Endodermal cell (in vitro differentiated cells): ENCODE data around the gene MRPL51. TPM values are rescaled to one million over a fixed set of nuclear protein-coding genes. Genes with fewer than 3 reads are reported as not detected.

Experiments
- DNase-seq: peaks from one replicate; pipeline ENCODE4 v3.0.0-alpha.2; 2017
- H3K27ac ChIP-seq: 2 replicates; pipeline ENCODE4 v1.5.1; 2013; ENCODE audit warnings: mild to moderate bottlenecking, low read depth, low read length, moderate library complexity
- H3K27me3 ChIP-seq: 2 replicates; pipeline ENCODE4 v1.6.1; 2013; ENCODE audit warnings: mild to moderate bottlenecking, low read length, moderate library complexity; ENCODE audit not compliant: insufficient read depth, control insufficient read depth, poor library complexity, severe bottlenecking
- H3K36me3 ChIP-seq: 2 replicates; pipeline ENCODE4 v1.7.0; 2013; ENCODE audit warnings: mild to moderate bottlenecking, low read length, moderate library complexity; ENCODE audit not compliant: control insufficient read depth, insufficient read depth
- H3K4me1 ChIP-seq: one replicate; pipeline ENCODE4 v1.7.0; 2013; ENCODE audit warnings: low read length; ENCODE audit not compliant: control insufficient read depth, insufficient read depth
- H3K4me3 ChIP-seq: 2 replicates; pipeline ENCODE4 v1.5.1; 2013; ENCODE audit warnings: mild to moderate bottlenecking, low read length, moderate library complexity
- H3K9ac ChIP-seq: 2 replicates; pipeline ENCODE4 v1.6.1; 2013; ENCODE audit warnings: mild to moderate bottlenecking, low read length, moderate library complexity; ENCODE audit not compliant: poor library complexity, severe bottlenecking; ENCODE audit errors: extremely low read depth
- H3K9me3 ChIP-seq: 2 replicates; pipeline ENCODE4 v1.6.1; 2013; ENCODE audit warnings: mild to moderate bottlenecking, low read length, moderate library complexity; ENCODE audit not compliant: control insufficient read depth
- H3K27ac Mint-ChIP-seq: 2 replicates; pipeline ENCODE4 v1.8.0; 2020; ENCODE audit warnings: mixed read lengths
- H3K27me3 Mint-ChIP-seq: 2 replicates; pipeline ENCODE4 v1.8.0; 2021; ENCODE audit warnings: mild to moderate bottlenecking, mixed read lengths; ENCODE audit not compliant: insufficient read depth
- H3K36me3 Mint-ChIP-seq: 2 replicates; pipeline ENCODE4 v1.8.0; 2020; ENCODE audit warnings: low read depth, mixed read lengths
- H3K4me1 Mint-ChIP-seq: 2 replicates; pipeline ENCODE4 v1.8.0; 2020; ENCODE audit warnings: mixed read lengths
- H3K4me3 Mint-ChIP-seq: 2 replicates; pipeline ENCODE4 v1.8.0; 2020; ENCODE audit warnings: mild to moderate bottlenecking, moderate library complexity, mixed read lengths
- H3K9me3 Mint-ChIP-seq: 2 replicates; pipeline ENCODE4 v1.8.0; 2020; ENCODE audit warnings: mild to moderate bottlenecking, mixed read lengths
- WGBS, 2 experiments: methylation state at CpG; one replicate each; pipeline versions ENCODE4 v1.1.5 to v1.1.7; 2013; ENCODE audit warnings: missing lambda C conversion rate in 2 of 2, mixed read lengths in 1 of 2; ENCODE audit not compliant: insufficient coverage in 1 of 2, insufficient read length in 1 of 2; 5-methylcytosine and 5-hydroxymethylcytosine counted together
- total RNA-seq, 2 donors: library from RNA; stranded (reverse); fragmentation: NEBNext Ultra II Directional in 1 of 2; extraction: Animal tissue kit (Norgen Biotek cat#: 25700) in 1 of 2; gene quantifications; 2 replicates in 1 of 2; 3 replicates in 1 of 2; pipeline ENCODE4 v1.2.1, GENCODE V29; 2021
- TF ChIP-seq, protein P1 (sequence below): fragments of 200-600 bp; sonication (generic); conservative IDR thresholded peaks from 2 replicates; pipeline ENCODE4 v1.5.0; 2021; ENCODE audit warnings: antibody characterized with exemption, mild to moderate bottlenecking

MRPL51 gene
- total RNA-seq, 2 donors from 2014 or later, result 196 to 450 TPM

DNA sequence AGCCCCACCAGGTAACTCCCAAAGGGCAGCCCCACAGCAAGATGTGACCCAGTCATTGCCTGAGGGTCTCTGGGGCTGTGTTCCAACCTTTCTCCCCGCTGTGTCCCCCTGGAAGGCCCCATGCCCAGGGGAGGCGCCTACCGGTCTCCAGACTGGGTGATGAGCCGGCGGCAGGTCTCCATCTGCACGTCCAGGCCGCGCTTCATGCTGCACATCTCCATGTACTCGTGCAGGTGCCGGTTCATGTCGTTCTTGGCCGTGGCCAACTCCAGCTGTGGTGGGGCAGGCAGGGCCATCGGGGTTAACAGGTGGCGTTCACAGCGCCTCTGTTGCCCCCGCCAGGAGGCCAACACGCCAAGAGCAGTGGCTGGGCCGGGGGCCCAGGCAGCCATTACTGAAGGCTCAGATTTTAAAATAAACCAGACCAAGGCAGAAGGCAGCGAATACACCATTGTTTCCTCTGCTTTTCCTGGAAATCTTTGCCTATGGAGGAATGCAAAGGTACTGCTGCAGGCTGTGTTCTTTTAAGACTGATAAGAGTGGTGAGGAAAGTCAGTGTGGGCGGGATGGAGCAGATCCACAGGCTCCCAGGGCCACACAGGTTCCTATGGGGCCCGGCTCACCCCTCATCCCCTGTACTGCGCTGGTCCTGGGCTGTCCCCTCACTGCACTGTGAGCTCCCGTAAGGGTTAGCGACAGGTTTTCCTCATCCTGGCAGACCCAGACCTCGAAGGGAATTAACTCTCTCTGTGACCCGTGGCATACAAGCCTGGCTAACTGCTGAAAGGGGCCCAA lies 48.5 kb upstream of the MRPL51 start:
- peak overlapping the region; percentile 42 for H3K27ac ChIP-seq
- DNase-seq, result peak; percentile 50
- H3K27me3 Mint-ChIP-seq, result no peaks in the 10 kb centered on the region
- H3K9ac ChIP-seq, result peak overlapping the region; percentile 30
- no peak overlapping the region for H3K4me3 Mint-ChIP-seq
- H3K9me3 ChIP-seq, result no peaks in the 10 kb centered on the region
- peaks cover 18% of the 10 kb centered on the region for H3K4me1 ChIP-seq
- peaks cover 39% of the 10 kb centered on the region for H3K4me1 Mint-ChIP-seq
- peaks cover 66% of the 10 kb centered on the region for H3K36me3 Mint-ChIP-seq
- WGBS, 2 experiments, result 88 to 94% methylated on average over 18 to 26 of the region's 26 CpGs
- H3K27me3 ChIP-seq, result no peaks in the 10 kb centered on the region
- H3K36me3 ChIP-seq, result peaks cover 52% of the 10 kb centered on the region
- TF ChIP-seq, protein P1, sequence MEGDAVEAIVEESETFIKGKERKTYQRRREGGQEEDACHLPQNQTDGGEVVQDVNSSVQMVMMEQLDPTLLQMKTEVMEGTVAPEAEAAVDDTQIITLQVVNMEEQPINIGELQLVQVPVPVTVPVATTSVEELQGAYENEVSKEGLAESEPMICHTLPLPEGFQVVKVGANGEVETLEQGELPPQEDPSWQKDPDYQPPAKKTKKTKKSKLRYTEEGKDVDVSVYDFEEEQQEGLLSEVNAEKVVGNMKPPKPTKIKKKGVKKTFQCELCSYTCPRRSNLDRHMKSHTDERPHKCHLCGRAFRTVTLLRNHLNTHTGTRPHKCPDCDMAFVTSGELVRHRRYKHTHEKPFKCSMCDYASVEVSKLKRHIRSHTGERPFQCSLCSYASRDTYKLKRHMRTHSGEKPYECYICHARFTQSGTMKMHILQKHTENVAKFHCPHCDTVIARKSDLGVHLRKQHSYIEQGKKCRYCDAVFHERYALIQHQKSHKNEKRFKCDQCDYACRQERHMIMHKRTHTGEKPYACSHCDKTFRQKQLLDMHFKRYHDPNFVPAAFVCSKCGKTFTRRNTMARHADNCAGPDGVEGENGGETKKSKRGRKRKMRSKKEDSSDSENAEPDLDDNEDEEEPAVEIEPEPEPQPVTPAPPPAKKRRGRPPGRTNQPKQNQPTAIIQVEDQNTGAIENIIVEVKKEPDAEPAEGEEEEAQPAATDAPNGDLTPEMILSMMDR, result no peak
- H3K27ac Mint-ChIP-seq, result peak overlapping the region; percentile 10
- no peak overlapping the region for H3K4me3 ChIP-seq
- H3K9me3 Mint-ChIP-seq, result peaks cover 2% of the 10 kb centered on the region

DNA sequence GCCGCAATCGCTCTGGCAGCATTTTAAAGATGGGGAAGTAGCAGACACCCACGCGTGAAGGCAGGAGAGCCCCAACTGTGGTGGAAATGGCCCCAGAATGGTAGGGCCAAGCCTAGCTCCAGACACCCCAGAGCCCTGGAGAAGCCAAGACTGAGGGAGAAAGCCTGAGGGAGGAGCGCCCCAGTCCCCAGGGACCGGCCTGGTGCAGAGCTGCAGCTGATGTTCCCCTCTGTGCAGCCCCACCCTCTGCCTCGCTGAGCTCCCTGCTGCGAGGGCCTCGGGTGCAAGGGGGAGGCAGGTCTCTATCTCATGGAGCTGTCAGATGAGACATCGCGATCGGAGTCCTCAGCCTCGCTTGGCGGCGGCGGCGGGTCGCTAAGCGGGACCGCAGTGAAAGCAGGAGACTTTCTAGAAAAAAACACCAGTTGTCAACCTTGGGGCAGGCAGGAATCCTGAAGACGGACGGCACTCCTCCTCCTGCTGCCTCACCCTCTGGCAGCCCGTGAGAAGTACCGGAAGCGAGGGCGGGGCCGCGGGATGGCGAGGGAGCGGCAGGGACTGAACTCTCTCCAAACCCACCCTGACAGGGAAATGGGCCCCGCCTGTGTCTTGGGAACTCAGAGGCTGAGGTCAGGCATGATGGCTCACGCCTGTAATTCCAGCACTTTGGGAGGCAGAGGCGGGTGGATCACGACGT lies 47.3 kb upstream of the MRPL51 start:
- peaks cover 18% of the 10 kb centered on the region for H3K4me1 ChIP-seq
- peaks cover 56% of the 10 kb centered on the region for H3K36me3 ChIP-seq
- H3K4me1 Mint-ChIP-seq, result peaks cover 45% of the 10 kb centered on the region
- H3K9me3 Mint-ChIP-seq, result peaks cover 2% of the 10 kb centered on the region
- TF ChIP-seq, protein P1, result no peak
- H3K27ac ChIP-seq, result no peak overlapping the region
- no peaks in the 10 kb centered on the region for H3K27me3 Mint-ChIP-seq
- peak; percentile 99 for DNase-seq
- no peak overlapping the region for H3K4me3 ChIP-seq
- peak overlapping the region; percentile 37 for H3K4me3 Mint-ChIP-seq
- 37 to 39% methylated on average over 30 to 35 of the region's 35 CpGs for WGBS, 2 experiments
- H3K9me3 ChIP-seq, result no peaks in the 10 kb centered on the region
- H3K27me3 ChIP-seq, result no peaks in the 10 kb centered on the region
- peak overlapping the region; percentile 10 for H3K27ac Mint-ChIP-seq
- H3K9ac ChIP-seq, result no peak overlapping the region
- H3K36me3 Mint-ChIP-seq, result peaks cover 67% of the 10 kb centered on the region

DNA sequence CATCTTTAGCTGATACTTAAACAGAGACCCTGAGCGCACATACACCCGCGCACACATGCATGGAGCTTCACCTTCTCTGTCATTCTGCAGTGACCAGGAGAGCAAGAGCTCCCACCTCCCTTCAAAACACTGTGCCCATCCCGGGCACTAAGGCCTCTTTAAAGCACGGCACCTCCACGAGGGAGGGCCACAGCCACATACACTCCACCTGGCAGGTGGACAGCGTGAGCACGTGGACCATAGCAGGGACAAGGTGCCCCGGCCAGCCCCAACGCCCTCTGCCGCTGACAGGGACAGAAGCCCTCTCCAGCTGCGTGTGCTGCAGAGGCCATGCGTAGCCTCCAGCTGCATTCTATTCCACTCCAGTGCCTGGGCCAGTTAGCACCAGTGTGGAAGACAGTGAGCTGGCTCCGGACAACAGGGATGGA lies 46.7 kb upstream of the MRPL51 start:
- Mint-ChIP-seq H3K4me3 (peak overlapping the region; percentile 37), H3K9me3 (peaks cover 2% of the 10 kb centered on the region), H3K36me3 (peaks cover 69% of the 10 kb centered on the region), H3K27ac (peak overlapping the region; percentile 10), H3K27me3 (no peaks in the 10 kb centered on the region), H3K4me1 (peaks cover 45% of the 10 kb centered on the region)
- Histone ChIP-seq H3K4me1 (peaks cover 18% of the 10 kb centered on the region), H3K4me3 (no peak overlapping the region), H3K9me3 (no peaks in the 10 kb centered on the region), H3K27me3 (no peaks in the 10 kb centered on the region), H3K27ac (no peak overlapping the region), H3K36me3 (peaks cover 59% of the 10 kb centered on the region), H3K9ac (no peak overlapping the region)
- TF ChIP-seq, protein P1, result no peak
- WGBS, 2 experiments, result 88 to 90% methylated on average over 10 to 14 of the region's 14 CpGs
- peak; percentile 66 for DNase-seq
